ENCODE data around the gene ADAMTS16.

ADAMTS16 gene

GRCh38 chr5:5141625-5142525 lies 1.7 kb downstream of the ADAMTS16 start:
- peak; percentile 10 to 18 for DNase-seq (ENCODE audit: low read depth in 2 of 2)

- no peak for DNase-seq (ENCODE audit: low read depth in 2 of 2)
Observed at GRCh38 chr5:5144441-5144840, 4.3 kb downstream of the ADAMTS16 start.

- no peak for DNase-seq (ENCODE audit: low read depth in 2 of 2)
Observed at GRCh38 chr5:5145651-5146529, 5.8 kb downstream of the ADAMTS16 start.

GRCh38 chr5:5146530-5147160 lies 6.5 kb downstream of the ADAMTS16 start:
- no peak for DNase-seq (ENCODE audit: low read depth in 2 of 2)

- no peak for DNase-seq (ENCODE audit: low read depth in 2 of 2)
Observed at GRCh38 chr5:5149154-5149553, 9.0 kb downstream of the ADAMTS16 start.

GRCh38 chr5:5150667-5151066 lies 10.5 kb downstream of the ADAMTS16 start:
- DNase-seq (ENCODE audit: low read depth in 2 of 2): no peak

GRCh38 chr5:5154733-5155132 lies 14.6 kb downstream of the ADAMTS16 start:
- no peak for DNase-seq (ENCODE audit: low read depth in 2 of 2)

GRCh38 chr5:5155617-5156016 lies 15.5 kb downstream of the ADAMTS16 start:
- DNase-seq (ENCODE audit: low read depth in 2 of 2): no peak

- no peak for DNase-seq (ENCODE audit: low read depth in 2 of 2)
Observed at GRCh38 chr5:5156471-5157082, 16.4 kb downstream of the ADAMTS16 start.

- no peak for DNase-seq (ENCODE audit: low read depth in 2 of 2)
Observed at GRCh38 chr5:5158472-5158895, 18.4 kb downstream of the ADAMTS16 start.

GRCh38 chr5:5159282-5160103 lies 19.4 kb downstream of the ADAMTS16 start:
- DNase-seq (ENCODE audit: low read depth in 2 of 2): no peak

GRCh38 chr5:5164163-5164562 lies 24.0 kb downstream of the ADAMTS16 start:
- no peak for DNase-seq (ENCODE audit: low read depth in 2 of 2)

GRCh38 chr5:5165541-5166002 lies 25.4 kb downstream of the ADAMTS16 start:
- no peak for DNase-seq (ENCODE audit: low read depth in 2 of 2)

- DNase-seq (ENCODE audit: low read depth in 2 of 2): no peak
Observed at GRCh38 chr5:5169466-5169865, 29.3 kb downstream of the ADAMTS16 start.

GRCh38 chr5:5178136-5178535 lies 38.0 kb downstream of the ADAMTS16 start:
- DNase-seq (ENCODE audit: low read depth in 2 of 2): no peak

GRCh38 chr5:5178580-5178979 lies 38.5 kb downstream of the ADAMTS16 start:
- DNase-seq (ENCODE audit: low read depth in 2 of 2): no peak

- DNase-seq (ENCODE audit: low read depth in 2 of 2): no peak
Observed at GRCh38 chr5:5179079-5179478, 38.9 kb downstream of the ADAMTS16 start.

GRCh38 chr5:5179597-5179996 lies 39.5 kb downstream of the ADAMTS16 start:
- DNase-seq (ENCODE audit: low read depth in 2 of 2): no peak

GRCh38 chr5:5181650-5182324 lies 41.7 kb downstream of the ADAMTS16 start:
- no peak for DNase-seq (ENCODE audit: low read depth in 2 of 2)
